C4-2B (cell line): ENCODE results near the gene ARRB1.

Source experiments
- H3K27ac ChIP-seq: fragments of 450-650 bp; 2 replicates; pipeline ENCODE4 v1.5.1; 2017
- CTCF ChIP-seq: fragments of 450-650 bp; conservative IDR thresholded peaks from 2 replicates; pipeline ENCODE4 v1.5.1; 2017; ENCODE audit warnings: mild to moderate bottlenecking
- ZFX ChIP-seq: fragments of 450-650 bp; IDR thresholded peaks from 2 replicates; pipeline ENCODE4 v1.6.1; 2017

ARRB1 gene

GRCh38 chr11:75351541-75351790 is at the start of gene ARRB1:
ARRB1 (minus strand) TSS chr11:75351661; CDS start chr11:75351607, 54 bp downstream.
- H3K27ac ChIP-seq, result peak within 1 kb of the TSS; percentile 94

DNA sequence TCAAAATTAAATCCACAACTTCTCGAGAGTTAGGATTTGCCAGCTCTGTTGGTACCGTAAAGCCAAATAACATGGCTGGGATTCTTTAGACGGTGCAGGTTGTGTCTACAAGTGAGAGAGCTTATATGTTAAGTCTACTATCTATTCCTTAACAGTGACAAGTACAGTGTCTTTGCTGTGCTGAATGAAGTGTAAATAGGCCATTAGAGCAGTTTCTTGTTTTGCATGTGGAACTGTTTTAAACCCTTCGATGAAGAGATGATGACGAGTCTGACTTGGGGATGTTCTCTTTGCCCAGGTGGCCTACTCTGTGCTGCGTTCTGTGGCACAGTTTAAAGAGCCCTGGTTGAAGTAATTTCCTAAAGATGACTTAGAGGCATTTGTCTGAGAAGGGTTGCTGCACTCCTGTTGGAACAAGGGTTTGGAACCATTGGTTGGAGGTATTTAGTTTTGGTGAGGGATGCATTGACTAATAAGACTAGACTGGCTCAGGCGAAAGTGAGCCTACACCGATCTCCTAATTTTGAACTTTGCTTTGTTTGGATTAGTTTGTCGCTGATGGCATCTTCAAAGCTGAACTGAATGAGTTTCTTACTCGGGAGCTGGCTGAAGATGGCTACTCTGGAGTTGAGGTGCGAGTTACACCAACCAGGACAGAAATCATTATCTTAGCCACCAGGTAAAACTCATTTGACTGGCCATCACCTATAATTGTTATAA is 48.8 kb upstream of the ARRB1 start:
- peak overlapping the region; percentile 95 for H3K27ac ChIP-seq
- TF ChIP-seq CTCF, result no peak; the same call in 1 of the 2 replicates
- no peak for TF ChIP-seq ZFX

More at GRCh38 chr11:75351541-75351790, at the start of gene ARRB1:
- TF ChIP-seq ZFX (0 out of 2 replicates have a peak, but pooled peaks have one; percentile 28), CTCF (no peak; the same call in 1 of the 2 replicates)

- TF ChIP-seq ZFX, result peak; percentile 94
- TF ChIP-seq CTCF, result no peak; the same call in 1 of the 2 replicates
- H3K27ac ChIP-seq, result peak within 1 kb of the TSS; percentile 95
Observed at GRCh38 chr11:75399344-75400145, 48.1 kb upstream of the ARRB1 start, which contains the start of gene RPS3. RPS3 (plus strand) TSS chr11:75399518; CDS start chr11:75399548, 30 bp downstream.

DNA sequence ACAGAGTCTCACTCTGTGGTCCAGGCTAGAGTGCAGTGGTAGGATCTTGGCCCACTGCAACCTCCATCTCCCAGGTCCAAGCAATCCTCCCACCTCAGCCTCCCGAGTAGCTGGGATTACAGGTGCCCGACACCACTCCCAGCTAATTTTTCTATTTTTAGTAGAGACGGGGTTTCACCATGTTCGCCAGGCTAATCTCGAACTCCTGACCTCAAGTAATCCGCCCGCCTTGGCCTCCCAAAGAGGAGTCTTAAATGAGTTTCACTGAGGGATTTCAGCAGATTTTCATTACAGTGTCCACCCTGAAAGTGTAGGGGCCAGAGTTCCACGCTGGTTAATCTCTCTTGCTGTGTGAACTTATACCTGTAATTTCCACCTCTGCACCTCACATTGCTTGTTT is 47.4 kb upstream of the ARRB1 start:
- H3K27ac ChIP-seq, result peak overlapping the region; percentile 95; the same call in 1 of the 2 replicates
- TF ChIP-seq CTCF (no peak), ZFX (no peak)

DNA sequence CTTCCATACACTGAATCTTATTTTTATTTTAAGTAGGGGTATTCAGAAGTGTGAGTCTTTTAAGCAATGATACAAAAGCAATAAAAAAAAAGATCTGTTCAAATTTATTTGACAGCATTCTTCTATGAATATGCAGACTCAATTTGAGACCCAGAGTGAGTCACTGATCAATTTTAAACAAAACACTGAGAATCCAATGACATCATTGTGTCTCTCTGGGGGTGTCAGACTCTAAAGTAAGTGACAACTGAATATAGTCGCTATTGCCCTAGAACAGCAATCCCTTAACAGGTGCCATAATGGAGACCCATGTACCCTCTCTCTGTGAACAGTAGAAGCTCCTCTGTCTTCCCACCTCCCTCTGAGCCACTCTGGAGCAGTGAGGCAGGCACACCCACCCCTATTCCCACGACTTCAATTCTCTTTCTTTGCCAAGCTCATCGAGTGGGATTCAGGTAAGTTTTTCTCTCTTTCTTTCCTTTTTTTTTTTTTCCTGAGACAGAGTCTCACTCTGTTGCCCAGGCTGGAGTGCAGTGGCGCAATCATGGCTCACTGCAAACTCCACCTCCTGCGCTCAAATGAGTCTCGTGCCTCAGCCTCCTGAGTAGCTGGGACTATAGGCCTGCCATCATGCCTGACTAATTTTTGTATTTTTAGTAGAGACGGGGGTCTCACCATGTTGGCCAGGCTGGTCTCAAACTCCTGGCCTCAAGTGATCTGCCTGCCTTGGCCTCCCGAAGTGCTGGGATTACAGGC is 42.8 kb upstream of the ARRB1 start:
- H3K27ac ChIP-seq, result no peak overlapping the region
- TF ChIP-seq CTCF (no peak), ZFX (no peak)

DNA sequence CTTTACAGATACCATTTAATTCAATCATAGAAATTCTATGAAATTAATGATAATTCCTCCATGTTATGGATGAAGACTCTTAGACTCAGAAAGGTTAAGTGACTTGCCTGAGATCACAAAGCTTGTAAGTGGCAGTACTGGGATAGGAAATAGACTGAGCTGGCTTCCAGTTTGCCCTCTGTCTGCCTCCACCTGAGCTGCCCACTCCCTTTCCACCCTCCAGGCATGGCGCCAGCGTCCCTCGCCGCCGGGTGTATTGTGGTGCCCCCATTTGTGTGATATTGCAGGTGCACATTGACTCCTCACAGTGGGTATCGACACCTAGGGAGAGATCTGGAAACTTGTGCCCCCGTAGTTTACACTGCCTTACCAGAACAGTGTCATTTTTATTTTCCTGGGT is 38.5 kb upstream of the ARRB1 start:
- TF ChIP-seq ZFX, result no peak
- TF ChIP-seq CTCF, result no peak
- H3K27ac ChIP-seq, result no peak overlapping the region

- no peak overlapping the region for H3K27ac ChIP-seq
- TF ChIP-seq ZFX (no peak), CTCF (no peak)
Observed at GRCh38 chr11:75389276-75389605, 37.8 kb upstream of the ARRB1 start.
